Keratinocyte (primary cell): ENCODE data around the gene MICU2. TPM values are rescaled to one million over a fixed set of nuclear protein-coding genes. Genes with fewer than 3 reads are reported as not detected.

ENCODE experiments used
- DNase-seq: peaks from one replicate; pipeline ENCODE4 v3.0.0-alpha.2; 2011; ENCODE audit warnings: low read depth, missing footprints, low spot score
- FAIRE-seq: peaks from 2 replicates; lab custom pipeline; 2011; peaks lifted over from hg19 to GRCh38; lab: Jason Lieb, UNC
- H2AFZ ChIP-seq: 2 replicates; pipeline ENCODE4 v1.6.0; 2012; ENCODE audit warnings: low read length, control low read depth, inconsistent platforms; ENCODE audit not compliant: control insufficient read depth
- H3K27ac ChIP-seq: 2 replicates; pipeline ENCODE4 v1.5.1; 2011; ENCODE audit warnings: low read length; ENCODE audit not compliant: control insufficient read depth, insufficient read depth
- H3K27me3 ChIP-seq: 3 replicates; pipeline ENCODE4 v1.6.0; 2011; ENCODE audit warnings: low read length; ENCODE audit not compliant: control insufficient read depth, insufficient read depth; ENCODE audit errors: extremely low read depth
- H3K36me3 ChIP-seq, 2 experiments: 2 replicates in 1 of 2; 3 replicates in 1 of 2; pipeline ENCODE4 v1.5.1; 2011; ENCODE audit warnings: low read length in 2 of 2, mild to moderate bottlenecking in 1 of 2; ENCODE audit not compliant: control insufficient read depth in 2 of 2, insufficient read depth in 2 of 2; ENCODE audit errors: extremely low read depth in 1 of 2
- H3K4me1 ChIP-seq: 3 replicates; pipeline ENCODE4 v1.5.1; 2011; ENCODE audit warnings: low read length; ENCODE audit not compliant: control insufficient read depth, insufficient read depth; ENCODE audit errors: extremely low read depth
- H3K4me2 ChIP-seq: 3 replicates; pipeline ENCODE4 v1.6.0; 2011; ENCODE audit warnings: low read depth, low read length; ENCODE audit not compliant: control insufficient read depth, insufficient read depth; ENCODE audit errors: extremely low read depth
- H3K4me3 ChIP-seq, 3 experiments: fragments of 200-600 bp in 1 of 3; sonication (generic) in 1 of 3; 2 replicates in 2 of 3; 3 replicates in 1 of 3; pipeline ENCODE4 v1.5.1; 2011 to 2016; ENCODE audit warnings: low read length in 3 of 3, mild to moderate bottlenecking in 3 of 3, control low read depth in 2 of 3, inconsistent platforms in 1 of 3, low read depth in 1 of 3, mixed read lengths in 1 of 3, mixed run types in 1 of 3, moderate library complexity in 1 of 3; ENCODE audit not compliant: control insufficient read depth in 2 of 3, insufficient read depth in 2 of 3; ENCODE audit errors: extremely low read depth in 1 of 3
- H3K79me2 ChIP-seq: 2 replicates; pipeline ENCODE4 v1.6.0; 2012; ENCODE audit warnings: low read length; ENCODE audit not compliant: control insufficient read depth, insufficient read depth
- H3K9ac ChIP-seq: 3 replicates; pipeline ENCODE4 v1.6.0; 2011; ENCODE audit warnings: low read length; ENCODE audit not compliant: control insufficient read depth, insufficient read depth; ENCODE audit errors: extremely low read depth
- H3K9me1 ChIP-seq: 3 replicates; pipeline ENCODE4 v1.6.0; 2011; ENCODE audit warnings: low read length; ENCODE audit not compliant: control insufficient read depth, insufficient read depth; ENCODE audit errors: extremely low read depth
- H3K9me3 ChIP-seq: 2 replicates; pipeline ENCODE4 v1.5.1; 2012; ENCODE audit warnings: low read depth, low read length; ENCODE audit not compliant: control insufficient read depth
- H4K20me1 ChIP-seq: 3 replicates; pipeline ENCODE4 v1.6.0; 2011; ENCODE audit warnings: low read length; ENCODE audit not compliant: control insufficient read depth, insufficient read depth; ENCODE audit errors: extremely low read depth
- EZH2 ChIP-seq: IDR thresholded peaks from one replicate; pipeline ENCODE4 v1.6.1; 2012; ENCODE audit warnings: inconsistent platforms, mild to moderate bottlenecking, low read length, moderate library complexity
- dilution Hi-C: fragments of 300-500 bp; cut with MboI; formaldehyde crosslinking; loops from one replicate; pipeline ENCODE4 v1.7.0; 2020; ENCODE audit warnings: low sequenced_read_pairs; ENCODE audit not compliant: extremely low pct_ligation_motif_present
- polyA plus RNA-seq, 5 experiments: library from polyadenylated mRNA; depleted of rRNA in 3 of 5; stranded (reverse) in 3 of 5; stranded (forward) in 1 of 5; unstranded in 1 of 5; fragments of >200 nt; gene quantifications; 1 replicate in 1 of 5; 2 replicates in 3 of 5; 3 replicates in 1 of 5; pipeline versions ENCODE4 v1.2.1 to v1.2.3, GENCODE V29; 2011 to 2012; ENCODE audit warnings: missing spikeins in 2 of 5, low read depth in 1 of 5, low replicate concordance in 1 of 5
- TF ChIP-seq, protein P1 (sequence below), 3 experiments: IDR thresholded peaks in 1 of 3; conservative IDR thresholded peaks in 1 of 3; optimal IDR thresholded peaks in 1 of 3; 2 replicates in 2 of 3; 3 replicates in 1 of 3; pipeline versions ENCODE3 to v1.5.1; 2011; ENCODE audit warnings: low read length in 3 of 3, mild to moderate bottlenecking in 3 of 3, moderate library complexity in 2 of 3, control low read depth in 1 of 3, inconsistent platforms in 1 of 3; ENCODE audit not compliant: insufficient read depth in 2 of 3; ENCODE audit errors: extremely low read depth in 1 of 3

The MICU2 gene
- polyA plus RNA-seq, 1 donor (not counting 4 experiments of a cell fraction or from before 2014, with no cell fraction given), result 42.9 TPM

GRCh38 chr13:21639561-21639960 lies 35.6 kb upstream of the MICU2 start:
- Histone ChIP-seq H3K9me1 (no peaks in the 10 kb centered on the region), H3K9me3 (no peaks in the 10 kb centered on the region), H3K4me2 (no peak overlapping the region), H3K9ac (no peak overlapping the region), H3K27me3 (no peaks in the 10 kb centered on the region), H4K20me1 (no peaks in the 10 kb centered on the region), H3K4me3 (no peak overlapping the region), H3K27ac (no peak overlapping the region), H3K4me1 (peaks cover 36% of the 10 kb centered on the region), H2AFZ (no peak overlapping the region), H3K79me2 (no peaks in the 10 kb centered on the region), H3K36me3 (no peaks in the 10 kb centered on the region)
- TF ChIP-seq EZH2, result no peak
- DNase-seq (no peak), FAIRE-seq (no peak)
- dilution Hi-C loops, result no loop called here

DNA sequence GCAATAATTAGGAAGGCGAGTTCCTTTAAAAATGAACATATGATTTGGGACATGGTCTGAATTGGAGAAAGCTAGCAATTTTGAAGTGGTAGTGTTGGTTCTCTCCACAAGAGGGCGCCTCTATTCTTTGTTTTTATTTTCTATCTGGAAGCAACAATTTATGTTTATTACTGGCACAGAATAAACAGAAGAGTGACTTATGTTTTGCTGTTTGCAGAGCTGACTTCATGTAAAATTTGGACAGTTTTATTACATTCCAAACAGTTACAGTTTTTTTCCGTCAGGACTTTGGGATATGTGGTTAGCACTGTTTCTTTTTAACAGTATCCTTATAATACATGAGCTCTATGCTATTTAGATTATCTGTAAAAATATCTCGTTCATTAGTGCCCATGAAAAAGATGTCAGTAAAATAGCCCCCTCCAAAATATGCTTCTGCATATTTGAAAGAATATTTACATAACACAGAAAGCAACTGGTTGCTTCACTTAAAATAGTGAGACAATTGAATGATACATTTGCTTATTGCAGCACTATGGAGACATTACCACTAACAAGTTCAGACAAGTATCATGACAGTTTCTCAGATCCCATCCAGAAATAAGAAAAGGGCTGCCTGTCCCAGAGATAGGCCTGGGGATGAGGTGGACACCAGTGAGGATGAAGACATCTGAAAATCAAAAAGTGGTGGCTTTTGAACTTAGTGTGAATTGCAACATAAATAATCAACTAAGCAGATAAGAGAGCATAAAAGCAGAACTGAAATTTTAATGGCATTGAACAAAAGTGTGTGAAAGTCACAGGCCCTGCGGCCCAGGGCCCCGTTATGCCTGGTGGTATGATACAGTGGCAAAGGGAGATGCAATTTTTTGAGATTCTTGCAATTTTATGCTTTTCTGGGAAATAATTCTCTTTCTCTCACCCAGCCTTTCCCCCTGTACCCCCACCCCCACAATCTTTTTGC lies 34.6 kb upstream of the MICU2 start:
- H3K4me3 ChIP-seq, result no peak overlapping the region
- no peak overlapping the region for H2AFZ ChIP-seq
- no peak overlapping the region for H3K9ac ChIP-seq
- dilution Hi-C loops, result no loop called here
- DNase-seq, result peak; percentile 33
- H3K9me1 ChIP-seq, result no peaks in the 10 kb centered on the region
- no peaks in the 10 kb centered on the region for H4K20me1 ChIP-seq
- H3K27me3 ChIP-seq, result no peaks in the 10 kb centered on the region
- peak overlapping the region; percentile 6 for H3K27ac ChIP-seq
- peak; percentile 79 for FAIRE-seq
- TF ChIP-seq EZH2, result no peak
- TF ChIP-seq, protein P1, sequence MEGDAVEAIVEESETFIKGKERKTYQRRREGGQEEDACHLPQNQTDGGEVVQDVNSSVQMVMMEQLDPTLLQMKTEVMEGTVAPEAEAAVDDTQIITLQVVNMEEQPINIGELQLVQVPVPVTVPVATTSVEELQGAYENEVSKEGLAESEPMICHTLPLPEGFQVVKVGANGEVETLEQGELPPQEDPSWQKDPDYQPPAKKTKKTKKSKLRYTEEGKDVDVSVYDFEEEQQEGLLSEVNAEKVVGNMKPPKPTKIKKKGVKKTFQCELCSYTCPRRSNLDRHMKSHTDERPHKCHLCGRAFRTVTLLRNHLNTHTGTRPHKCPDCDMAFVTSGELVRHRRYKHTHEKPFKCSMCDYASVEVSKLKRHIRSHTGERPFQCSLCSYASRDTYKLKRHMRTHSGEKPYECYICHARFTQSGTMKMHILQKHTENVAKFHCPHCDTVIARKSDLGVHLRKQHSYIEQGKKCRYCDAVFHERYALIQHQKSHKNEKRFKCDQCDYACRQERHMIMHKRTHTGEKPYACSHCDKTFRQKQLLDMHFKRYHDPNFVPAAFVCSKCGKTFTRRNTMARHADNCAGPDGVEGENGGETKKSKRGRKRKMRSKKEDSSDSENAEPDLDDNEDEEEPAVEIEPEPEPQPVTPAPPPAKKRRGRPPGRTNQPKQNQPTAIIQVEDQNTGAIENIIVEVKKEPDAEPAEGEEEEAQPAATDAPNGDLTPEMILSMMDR (optimal IDR thresholded peaks at IDR 0.05 in 1 of 3, IDR thresholded peaks at IDR 0.05 in 1 of 3, conservative IDR thresholded peaks at IDR 0.05 in 1 of 3; ENCODE audit: extremely low read depth in 1 of 3, insufficient read depth in 2 of 3, low read length in 3 of 3), result peak in 2 of 3 experiments; percentile 52 to 58
- no peaks in the 10 kb centered on the region for H3K36me3 ChIP-seq
- H3K79me2 ChIP-seq, result no peaks in the 10 kb centered on the region
- H3K4me1 ChIP-seq, result peaks cover 36% of the 10 kb centered on the region
- H3K9me3 ChIP-seq, result no peaks in the 10 kb centered on the region
- no peak overlapping the region for H3K4me2 ChIP-seq
